Mesenchymal stem cell (in vitro differentiated cells and primary cell): ENCODE data around the gene MAP3K6.

ENCODE experiments used
- DNase-seq: peaks from one replicate; pipeline ENCODE4 v3.0.0-alpha.2; 2013
- H2AFZ ChIP-seq: one replicate; pipeline ENCODE4 v1.6.1; 2013; ENCODE audit warnings: low read depth, mild to moderate bottlenecking, control low read depth, inconsistent platforms, low read length, moderate library complexity
- H2AK5ac ChIP-seq: 2 replicates; pipeline ENCODE4 v1.6.1; 2013; ENCODE audit warnings: low read length, moderate library complexity, mild to moderate bottlenecking, inconsistent platforms; ENCODE audit not compliant: severe bottlenecking
- H2BK120ac ChIP-seq: one replicate; pipeline ENCODE4 v1.6.1; 2013; ENCODE audit warnings: low read depth, mild to moderate bottlenecking, inconsistent platforms, low read length, moderate library complexity
- H2BK12ac ChIP-seq, 2 experiments: one replicate each; pipeline ENCODE4 v1.6.1; 2013; ENCODE audit warnings: inconsistent platforms in 2 of 2, low read length in 2 of 2, mild to moderate bottlenecking in 2 of 2, moderate library complexity in 2 of 2, control low read depth in 1 of 2
- H2BK15ac ChIP-seq: one replicate; pipeline ENCODE4 v1.6.1; 2013; ENCODE audit warnings: mild to moderate bottlenecking, low read depth, inconsistent platforms; ENCODE audit not compliant: poor library complexity, severe bottlenecking
- H2BK5ac ChIP-seq: 2 replicates; pipeline ENCODE4 v1.6.1; 2013; ENCODE audit warnings: low read depth, mild to moderate bottlenecking, low read length, control low read depth, inconsistent platforms; ENCODE audit not compliant: poor library complexity, severe bottlenecking
- H3K14ac ChIP-seq, 2 experiments: one replicate each; pipeline ENCODE4 v1.6.1; 2013; ENCODE audit warnings: inconsistent platforms in 2 of 2, low read length in 2 of 2, control low read depth in 1 of 2, mild to moderate bottlenecking in 1 of 2, moderate library complexity in 1 of 2
- H3K18ac ChIP-seq, 2 experiments: one replicate each; pipeline ENCODE4 v1.6.1; 2013; ENCODE audit warnings: inconsistent platforms in 2 of 2, low read length in 2 of 2, control low read depth in 1 of 2, low read depth in 1 of 2, mild to moderate bottlenecking in 1 of 2
- H3K23ac ChIP-seq, 2 experiments: one replicate each; pipeline ENCODE4 v1.6.1; 2013; ENCODE audit warnings: inconsistent platforms in 2 of 2, low read length in 2 of 2, mild to moderate bottlenecking in 2 of 2, moderate library complexity in 2 of 2, control low read depth in 1 of 2
- H3K27ac ChIP-seq: 2 replicates; pipeline ENCODE4 v1.5.1; 2013; ENCODE audit warnings: mild to moderate bottlenecking, moderate library complexity, low read length, control low read depth, inconsistent platforms; ENCODE audit not compliant: poor library complexity, severe bottlenecking
- H3K27me3 ChIP-seq, 2 experiments: 2 replicates each; pipeline versions ENCODE4 v1.6.1 to v1.7.0; 2013; ENCODE audit warnings: low read length in 2 of 2, mild to moderate bottlenecking in 2 of 2, moderate library complexity in 2 of 2, control low read depth in 1 of 2, inconsistent platforms in 1 of 2; ENCODE audit not compliant: control insufficient read depth in 1 of 2, insufficient read depth in 1 of 2
- H3K36me3 ChIP-seq, 2 experiments: 2 replicates each; pipeline versions ENCODE4 v1.6.1 to v1.7.0; 2013; ENCODE audit warnings: low read length in 2 of 2, control low read depth in 1 of 2, inconsistent platforms in 1 of 2, low read depth in 1 of 2, mild to moderate bottlenecking in 1 of 2; ENCODE audit not compliant: insufficient read depth in 2 of 2, control insufficient read depth in 1 of 2
- H3K4ac ChIP-seq, 2 experiments: one replicate each; pipeline ENCODE4 v1.6.1; 2013; ENCODE audit warnings: inconsistent platforms in 2 of 2, low read length in 2 of 2, mild to moderate bottlenecking in 2 of 2, moderate library complexity in 2 of 2, control low read depth in 1 of 2, low read depth in 1 of 2
- H3K4me1 ChIP-seq: 2 replicates; pipeline ENCODE4 v1.6.1; 2013; ENCODE audit warnings: low read depth, low read length, control low read depth; ENCODE audit not compliant: control insufficient read depth, insufficient read depth
- H3K4me2 ChIP-seq: 2 replicates; pipeline ENCODE4 v1.6.1; 2013; ENCODE audit warnings: low read length, mild to moderate bottlenecking, inconsistent platforms; ENCODE audit not compliant: poor library complexity, severe bottlenecking
- H3K4me3 ChIP-seq, 2 experiments: 2 replicates each; pipeline versions ENCODE4 v1.5.1 to v1.7.0; 2013; ENCODE audit warnings: low read length in 2 of 2, mild to moderate bottlenecking in 2 of 2, control low read depth in 1 of 2, low read depth in 1 of 2; ENCODE audit not compliant: insufficient read depth in 1 of 2
- H3K79me1 ChIP-seq: replicated peaks from 2 replicates; pipeline ENCODE4 v1.6.1; 2013; ENCODE audit warnings: mild to moderate bottlenecking, control low read depth, low read length, inconsistent platforms; ENCODE audit not compliant: poor library complexity, severe bottlenecking
- H3K9ac ChIP-seq: 2 replicates; pipeline ENCODE4 v1.7.0; 2013; ENCODE audit warnings: mild to moderate bottlenecking, low read length, moderate library complexity
- H3K9me3 ChIP-seq: 2 replicates; pipeline ENCODE4 v1.7.0; 2013; ENCODE audit warnings: mild to moderate bottlenecking, low read length; ENCODE audit not compliant: control insufficient read depth
- H4K8ac ChIP-seq: one replicate; pipeline ENCODE4 v1.6.1; 2013; ENCODE audit warnings: inconsistent platforms, mild to moderate bottlenecking, low read length, moderate library complexity
- H4K91ac ChIP-seq: one replicate; pipeline ENCODE4 v1.6.1; 2013; ENCODE audit warnings: mild to moderate bottlenecking, low read length, inconsistent platforms
- WGBS: methylation state at CpG from one replicate; pipeline ENCODE4 v1.1.7; 2013; ENCODE audit warnings: mixed read lengths; 5-methylcytosine and 5-hydroxymethylcytosine counted together

The MAP3K6 gene

DNA sequence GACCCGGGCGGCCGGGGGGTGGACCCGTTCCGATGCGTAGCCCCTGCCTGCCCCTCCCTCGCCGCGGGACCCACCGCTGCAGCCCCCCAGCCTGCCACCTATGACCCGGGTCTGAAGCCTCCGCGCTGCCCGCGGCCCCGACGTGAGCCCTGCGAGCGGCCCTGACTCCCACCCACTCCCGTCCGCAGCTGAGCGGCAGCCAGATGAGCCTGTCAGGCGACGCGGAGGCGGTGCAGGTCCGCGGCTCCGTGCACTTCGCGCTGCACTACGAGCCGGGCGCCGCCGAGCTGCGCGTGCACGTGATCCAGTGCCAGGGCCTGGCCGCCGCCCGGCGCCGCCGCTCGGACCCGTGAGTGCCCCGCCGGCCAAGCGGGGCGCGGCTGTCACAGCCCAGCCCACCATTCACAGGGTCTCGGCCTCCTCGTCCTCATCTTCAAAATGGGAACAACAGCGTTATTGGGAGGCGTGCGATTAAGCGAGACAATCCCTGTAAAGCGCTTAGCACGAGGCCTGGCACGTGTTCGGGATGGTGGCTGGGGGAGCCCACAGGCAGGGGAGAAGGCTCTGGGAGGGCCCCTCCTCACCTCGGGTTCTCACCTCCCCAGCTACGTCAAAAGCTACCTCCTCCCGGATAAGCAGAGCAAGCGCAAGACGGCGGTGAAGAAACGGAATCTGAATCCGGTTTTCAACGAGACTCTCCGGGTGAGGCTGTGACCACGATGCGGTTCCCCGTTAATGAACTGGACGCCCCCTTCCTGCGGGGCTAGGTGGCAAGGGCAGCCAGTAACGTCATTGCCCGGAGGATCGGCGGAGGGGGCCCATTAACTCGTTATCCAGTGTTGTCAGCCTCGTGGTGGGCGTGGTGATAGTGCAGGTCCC lies 16.7 kb downstream of the MAP3K6 start:
- H3K23ac ChIP-seq: no peak overlapping the region
- H3K9ac ChIP-seq: peak overlapping the region; percentile 45
- no peak overlapping the region for H3K4ac ChIP-seq
- DNase-seq: peak; percentile 68
- peak overlapping the region in 1 of 2 experiments; percentile 26 for H2BK12ac ChIP-seq
- peak overlapping the region; percentile 1 for H4K8ac ChIP-seq
- H2BK120ac ChIP-seq: no peak overlapping the region
- H2BK5ac ChIP-seq: no peak overlapping the region
- peak overlapping the region; percentile 56 for H3K4me3 ChIP-seq
- H3K9me3 ChIP-seq: no peaks in the 10 kb centered on the region
- H4K91ac ChIP-seq: peak overlapping the region; percentile 31
- H3K14ac ChIP-seq: no peak overlapping the region
- peaks cover 26% of the 10 kb centered on the region for H3K4me1 ChIP-seq
- peaks cover 0 to 31% of the 10 kb centered on the region in 2 experiments for H3K27me3 ChIP-seq
- peak overlapping the region; percentile 30 to 74 for H3K18ac ChIP-seq
- peak overlapping the region; percentile 54 for H2AFZ ChIP-seq
- H3K36me3 ChIP-seq: peaks cover 9 to 14% of the 10 kb centered on the region in 2 experiments
- H3K27ac ChIP-seq: no peak overlapping the region
- no peaks in the 10 kb centered on the region for H3K79me1 ChIP-seq
- H2AK5ac ChIP-seq: no peak overlapping the region
- H3K4me2 ChIP-seq: peak overlapping the region; percentile 75
- WGBS: 31% methylated on average over 64 of the region's 84 CpGs
- peak overlapping the region; percentile 2 for H2BK15ac ChIP-seq

DNA sequence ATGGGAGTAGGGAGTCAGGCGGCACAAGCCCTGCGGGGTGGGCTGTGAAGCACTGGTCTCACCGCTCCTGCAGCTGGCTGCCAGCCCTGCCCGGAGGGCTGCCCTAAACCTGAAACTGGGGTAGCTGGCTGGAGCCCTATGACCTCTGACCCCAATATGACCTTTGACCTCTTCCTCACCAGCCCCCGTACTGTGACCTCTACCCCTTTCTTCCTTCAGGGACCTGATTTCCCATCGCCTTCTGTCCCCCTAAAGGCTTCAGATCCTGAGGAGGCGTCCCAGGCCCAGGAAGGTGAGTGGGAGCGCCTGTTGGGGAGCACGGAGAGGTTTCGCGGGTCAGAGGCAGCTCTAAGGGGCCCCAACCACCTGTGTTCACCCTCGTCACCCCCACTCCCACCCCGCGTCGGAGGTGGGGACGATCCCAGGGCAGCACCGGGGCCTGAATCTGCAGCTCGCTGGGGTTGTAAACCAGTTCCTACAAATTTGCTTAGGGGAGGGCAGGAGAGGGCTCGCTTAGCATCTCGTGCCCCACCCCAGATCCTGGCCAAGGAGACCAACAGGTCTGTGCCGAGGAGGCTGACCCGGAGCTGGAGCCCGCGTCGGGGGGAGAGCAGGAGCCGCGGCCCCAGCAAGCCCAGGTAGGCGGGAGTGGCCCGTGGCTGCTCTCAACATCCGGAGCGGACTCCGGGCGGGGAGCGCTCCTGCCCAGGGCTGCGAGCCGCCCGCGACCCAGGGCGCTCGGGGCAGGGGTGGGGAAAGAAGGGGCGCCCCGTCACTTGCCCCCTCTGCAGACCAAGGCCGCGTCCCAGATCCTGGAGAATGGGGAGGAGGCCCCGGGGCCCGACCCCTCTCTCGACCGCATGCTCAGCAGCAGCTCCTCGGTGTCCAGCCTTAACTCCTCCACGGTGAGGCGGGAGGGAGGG lies 17.6 kb downstream of the MAP3K6 start:
- Histone ChIP-seq H3K4me3 (peak overlapping the region; percentile 56), H4K8ac (peak overlapping the region; percentile 27), H3K27ac (no peak overlapping the region), H3K9me3 (no peaks in the 10 kb centered on the region), H3K4me1 (peaks cover 26% of the 10 kb centered on the region), H2AK5ac (peak overlapping the region; percentile 23), H3K4ac (no peak overlapping the region), H2BK12ac (no peak overlapping the region), H4K91ac (no peak overlapping the region), H3K9ac (no peak overlapping the region), H2BK120ac (no peak overlapping the region), H3K14ac (no peak overlapping the region), H3K4me2 (peak overlapping the region; percentile 75), H3K27me3 (peaks cover 0 to 31% of the 10 kb centered on the region in 2 experiments), H2AFZ (peak overlapping the region; percentile 54), H3K79me1 (no peaks in the 10 kb centered on the region), H2BK15ac (peak overlapping the region; percentile 68), H3K36me3 (peaks cover 9 to 12% of the 10 kb centered on the region in 2 experiments), H3K23ac (no peak overlapping the region), H3K18ac (peak overlapping the region; percentile 8 to 74), H2BK5ac (no peak overlapping the region)
- no peak for DNase-seq
- WGBS: 17% methylated on average over 43 of the region's 51 CpGs

GRCh38 chr1:27346991-27347624 lies 19.7 kb downstream of the MAP3K6 start:
- no peak overlapping the region for H2BK15ac ChIP-seq
- H2BK120ac ChIP-seq: no peak overlapping the region
- peaks cover 0 to 4% of the 10 kb centered on the region in 2 experiments for H3K36me3 ChIP-seq
- no peak for DNase-seq
- H3K9me3 ChIP-seq: no peaks in the 10 kb centered on the region
- H3K14ac ChIP-seq: no peak overlapping the region
- no peak overlapping the region for H3K4ac ChIP-seq
- no peak overlapping the region for H3K27ac ChIP-seq
- no peak overlapping the region for H2AFZ ChIP-seq
- H3K4me1 ChIP-seq: peaks cover 39% of the 10 kb centered on the region
- peak overlapping the region; percentile 26 for H2AK5ac ChIP-seq
- H3K9ac ChIP-seq: no peak overlapping the region
- WGBS: 77% methylated on average over 12 of the region's 14 CpGs
- no peak overlapping the region for H4K8ac ChIP-seq
- H3K23ac ChIP-seq: no peak overlapping the region
- H3K4me2 ChIP-seq: no peak overlapping the region
- no peak overlapping the region for H3K4me3 ChIP-seq
- H3K27me3 ChIP-seq: peaks cover 0 to 31% of the 10 kb centered on the region in 2 experiments
- H2BK5ac ChIP-seq: no peak overlapping the region
- peak overlapping the region in 1 of 2 experiments; percentile 68 for H2BK12ac ChIP-seq
- H3K18ac ChIP-seq: no peak overlapping the region
- H4K91ac ChIP-seq: no peak overlapping the region
- H3K79me1 ChIP-seq: no peaks in the 10 kb centered on the region
